RWPE2 (cell line): ENCODE measurements around the gene TADA2B.

Source experiments
- ATAC-seq: fragments of 200-7000 bp; cut with Tn5 transposase; 3 replicates; pipeline ENCODE4 v1.9.1; 2021; ENCODE audit warnings: low read depth
- DNase-seq: peaks from one replicate; pipeline ENCODE4 v3.0.0-alpha.2; 2020; ENCODE audit warnings: low spot score
- H3K27ac ChIP-seq: fragments of 450-650 bp; 2 replicates; pipeline ENCODE4 v1.5.1; 2017; ENCODE audit warnings: mild to moderate bottlenecking; ENCODE audit not compliant: poor library complexity, severe bottlenecking
- H3K27me3 ChIP-seq: fragments of 250-450 bp; sonication (Bioruptor Pico); 2 replicates; pipeline ENCODE4 v1.5.1; 2021; ENCODE audit warnings: mild to moderate bottlenecking, moderate library complexity; ENCODE audit not compliant: insufficient read depth, poor library complexity, severe bottlenecking
- H3K36me3 ChIP-seq: fragments of 250-450 bp; sonication (Bioruptor Pico); 2 replicates; pipeline ENCODE4 v1.5.1; 2020; ENCODE audit warnings: low read depth, mild to moderate bottlenecking, moderate library complexity
- H3K4me1 ChIP-seq: fragments of 250-450 bp; sonication (Bioruptor Pico); 2 replicates; pipeline ENCODE4 v1.5.1; 2021; ENCODE audit warnings: mild to moderate bottlenecking, moderate library complexity; ENCODE audit not compliant: insufficient read depth, poor library complexity, severe bottlenecking
- H3K4me3 ChIP-seq: fragments of 250-450 bp; sonication (Bioruptor Pico); 2 replicates; pipeline ENCODE4 v1.5.1; 2021; ENCODE audit warnings: mild to moderate bottlenecking, moderate library complexity; ENCODE audit not compliant: severe bottlenecking
- H3K9me3 ChIP-seq: fragments of 250-450 bp; sonication (Bioruptor Pico); 2 replicates; pipeline ENCODE4 v1.5.1; 2021; ENCODE audit warnings: mild to moderate bottlenecking, moderate library complexity; ENCODE audit not compliant: severe bottlenecking
- CTCF ChIP-seq: fragments of 450-650 bp; IDR thresholded peaks from one replicate; pipeline ENCODE4 v1.5.1; 2017; ENCODE audit warnings: mild to moderate bottlenecking, moderate library complexity; ENCODE audit not compliant: poor library complexity, severe bottlenecking

TADA2B gene

GRCh38 chr4:7025040-7025602 is 18.1 kb upstream of the TADA2B start:
- TF ChIP-seq CTCF, result no peak

GRCh38 chr4:7026107-7026506 is 17.1 kb upstream of the TADA2B start:
- TF ChIP-seq CTCF, result no peak
- H3K27ac ChIP-seq, result no peak overlapping the region
- H3K4me3 ChIP-seq, result no peak overlapping the region
- DNase-seq (no peak), ATAC-seq (no peak)
- H3K36me3 ChIP-seq, result peaks cover 70% of the 10 kb centered on the region
- H3K27me3 ChIP-seq, result no peaks in the 10 kb centered on the region
- H3K9me3 ChIP-seq, result no peaks in the 10 kb centered on the region
- H3K4me1 ChIP-seq, result peaks cover 23% of the 10 kb centered on the region

More at GRCh38 chr4:7025040-7025602, 18.1 kb upstream of the TADA2B start:
- H3K36me3 ChIP-seq, result peaks cover 67% of the 10 kb centered on the region
- peaks cover 31% of the 10 kb centered on the region for H3K4me1 ChIP-seq
- H3K4me3 ChIP-seq, result no peak overlapping the region
- ATAC-seq, result no peak
- no peak overlapping the region for H3K27ac ChIP-seq
- no peaks in the 10 kb centered on the region for H3K27me3 ChIP-seq
- DNase-seq, result no peak
- no peaks in the 10 kb centered on the region for H3K9me3 ChIP-seq

GRCh38 chr4:7027284-7027683 is 15.9 kb upstream of the TADA2B start:
- TF ChIP-seq CTCF, result no peak

GRCh38 chr4:7027913-7028312 is 15.3 kb upstream of the TADA2B start:
- H3K4me1 ChIP-seq, result peaks cover 5% of the 10 kb centered on the region
- H3K4me3 ChIP-seq, result no peak overlapping the region
- TF ChIP-seq CTCF, result no peak
- no peaks in the 10 kb centered on the region for H3K27me3 ChIP-seq
- DNase-seq (no peak), ATAC-seq (no peak)
- no peak overlapping the region for H3K27ac ChIP-seq
- no peaks in the 10 kb centered on the region for H3K9me3 ChIP-seq
- peaks cover 68% of the 10 kb centered on the region for H3K36me3 ChIP-seq

More at GRCh38 chr4:7027284-7027683, 15.9 kb upstream of the TADA2B start:
- Histone ChIP-seq H3K27ac (no peak overlapping the region), H3K27me3 (no peaks in the 10 kb centered on the region), H3K36me3 (peaks cover 69% of the 10 kb centered on the region), H3K9me3 (no peaks in the 10 kb centered on the region), H3K4me1 (peaks cover 11% of the 10 kb centered on the region), H3K4me3 (no peak overlapping the region)
- DNase-seq (no peak), ATAC-seq (no peak)

- H3K4me3 ChIP-seq, result no peak overlapping the region
- ATAC-seq (no peak), DNase-seq (no peak)
- no peak overlapping the region for H3K27ac ChIP-seq
- no peaks in the 10 kb centered on the region for H3K9me3 ChIP-seq
- H3K36me3 ChIP-seq, result peaks cover 56% of the 10 kb centered on the region
- no peaks in the 10 kb centered on the region for H3K27me3 ChIP-seq
- TF ChIP-seq CTCF, result no peak
- H3K4me1 ChIP-seq, result no peaks in the 10 kb centered on the region
Observed at GRCh38 chr4:7029212-7029611, 14.0 kb upstream of the TADA2B start.
